Measurements from ENCODE around the gene PCDHA6.
"Not testable (repeated sequence)": the region's sequence is repeated elsewhere in the genome, so short reads cannot be mapped to it uniquely, and the experiment has no call there.

Gene PCDHA6

DNA sequence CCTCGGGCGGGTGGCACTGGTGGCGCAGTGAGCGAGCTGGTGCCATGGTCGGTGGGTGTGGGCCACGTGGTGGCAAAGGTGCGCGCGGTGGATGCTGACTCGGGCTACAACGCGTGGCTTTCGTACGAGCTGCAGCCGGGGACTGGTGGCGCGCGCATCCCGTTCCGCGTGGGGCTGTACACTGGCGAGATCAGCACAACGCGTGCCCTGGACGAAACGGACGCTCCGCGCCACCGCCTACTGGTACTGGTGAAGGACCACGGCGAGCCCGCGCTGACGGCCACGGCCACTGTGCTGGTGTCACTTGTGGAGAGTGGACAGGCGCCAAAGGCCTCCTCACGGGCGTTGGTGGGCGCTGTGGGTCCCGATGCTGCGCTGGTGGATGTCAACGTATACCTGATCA lies 18.9 kb upstream of the PCDHA6 start:
- no peak for DNase-seq (ENCODE audit: low read depth in 2 of 3, low spot score in 1 of 3)

GRCh38 chr5:140821375-140822280 lies 6.1 kb upstream of the PCDHA6 start, which contains the start of gene PCDHA5:
Gene PCDHA5 (plus strand): TSS chr5:140821613.
- peak in 2 of 3 donors; percentile 15 to 34 for DNase-seq (ENCODE audit: low read depth in 2 of 3, low spot score in 1 of 3)

DNA sequence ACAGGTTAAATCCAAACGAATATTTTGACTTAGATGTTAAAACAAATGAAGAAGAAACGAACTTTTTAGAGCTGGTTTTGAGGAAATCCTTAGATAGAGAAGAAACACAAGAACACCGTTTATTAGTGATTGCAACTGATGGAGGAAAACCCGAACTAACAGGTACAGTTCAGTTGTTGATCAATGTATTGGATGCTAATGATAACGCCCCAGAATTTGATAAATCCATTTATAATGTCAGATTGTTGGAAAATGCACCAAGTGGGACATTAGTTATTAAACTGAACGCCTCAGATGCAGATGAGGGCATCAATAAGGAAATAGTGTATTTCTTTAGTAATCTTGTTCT lies 5.5 kb upstream of the PCDHA6 start:
- DNase-seq (ENCODE audit: low read depth in 2 of 3, low spot score in 1 of 3), result no peak

GRCh38 chr5:140822969-140823368 lies 4.8 kb upstream of the PCDHA6 start:
- not testable (repeated sequence) for DNase-seq (ENCODE audit: low read depth in 2 of 3, low spot score in 1 of 3)

DNA sequence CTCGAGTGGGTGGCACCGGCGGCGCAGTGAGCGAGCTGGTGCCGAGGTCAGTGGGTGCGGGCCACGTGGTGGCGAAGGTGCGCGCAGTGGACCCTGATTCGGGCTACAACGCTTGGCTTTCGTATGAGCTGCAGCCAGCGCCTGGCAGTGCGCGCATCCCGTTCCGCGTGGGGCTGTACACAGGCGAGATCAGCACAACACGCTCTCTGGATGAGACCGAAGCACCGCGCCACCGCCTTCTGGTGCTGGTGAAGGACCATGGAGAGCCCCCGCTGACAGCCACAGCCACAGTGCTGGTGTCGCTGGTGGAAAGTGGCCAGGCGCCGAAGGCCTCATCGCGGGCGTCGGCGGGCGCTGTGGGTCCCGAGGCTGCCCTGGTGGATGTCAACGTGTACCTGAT lies 4.3 kb upstream of the PCDHA6 start:
- no peak for DNase-seq (ENCODE audit: low read depth in 2 of 3, low spot score in 1 of 3)

- no peak for DNase-seq (ENCODE audit: low read depth in 2 of 3, low spot score in 1 of 3)
Observed at GRCh38 chr5:140828362-140828737, 590 bp downstream of the PCDHA6 start.

DNA sequence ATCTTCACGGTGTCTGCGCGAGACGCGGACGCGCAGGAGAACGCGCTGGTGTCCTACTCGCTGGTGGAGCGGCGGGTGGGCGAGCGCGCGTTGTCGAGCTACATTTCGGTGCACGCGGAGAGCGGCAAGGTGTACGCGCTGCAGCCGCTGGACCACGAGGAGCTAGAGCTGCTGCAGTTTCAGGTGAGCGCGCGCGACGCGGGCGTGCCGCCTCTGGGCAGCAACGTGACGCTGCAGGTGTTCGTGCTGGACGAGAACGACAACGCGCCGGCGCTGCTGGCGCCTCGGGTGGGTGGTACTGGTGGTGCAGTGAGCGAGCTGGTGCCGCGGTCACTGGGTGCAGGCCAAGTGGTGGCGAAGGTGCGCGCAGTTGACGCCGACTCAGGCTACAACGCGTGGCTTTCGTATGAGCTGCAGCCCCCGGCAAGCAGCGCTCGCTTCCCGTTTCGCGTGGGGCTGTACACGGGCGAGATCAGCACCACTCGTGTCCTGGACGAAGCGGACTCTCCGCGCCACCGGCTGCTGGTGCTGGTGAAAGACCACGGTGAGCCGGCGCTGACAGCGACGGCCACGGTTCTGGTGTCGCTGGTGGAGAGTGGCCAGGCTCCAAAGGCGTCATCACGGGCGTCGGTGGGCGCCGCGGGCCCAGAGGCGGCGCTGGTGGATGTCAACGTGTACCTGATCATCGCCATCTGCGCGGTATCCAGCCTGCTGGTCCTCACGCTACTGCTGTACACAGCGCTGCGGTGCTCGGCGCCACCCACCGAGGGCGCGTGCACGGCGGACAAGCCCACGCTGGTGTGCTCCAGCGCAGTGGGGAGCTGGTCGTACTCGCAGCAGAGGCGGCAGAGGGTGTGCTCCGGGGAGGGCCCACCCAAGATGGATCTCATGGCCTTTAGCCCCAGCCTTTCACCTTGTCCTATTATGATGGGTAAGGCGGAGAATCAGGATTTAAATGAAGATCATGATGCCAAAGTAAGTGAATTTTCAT lies 2.0 kb downstream of the PCDHA6 start:
- DNase-seq (ENCODE audit: low read depth in 2 of 3, low spot score in 1 of 3), result not testable (repeated sequence)

DNA sequence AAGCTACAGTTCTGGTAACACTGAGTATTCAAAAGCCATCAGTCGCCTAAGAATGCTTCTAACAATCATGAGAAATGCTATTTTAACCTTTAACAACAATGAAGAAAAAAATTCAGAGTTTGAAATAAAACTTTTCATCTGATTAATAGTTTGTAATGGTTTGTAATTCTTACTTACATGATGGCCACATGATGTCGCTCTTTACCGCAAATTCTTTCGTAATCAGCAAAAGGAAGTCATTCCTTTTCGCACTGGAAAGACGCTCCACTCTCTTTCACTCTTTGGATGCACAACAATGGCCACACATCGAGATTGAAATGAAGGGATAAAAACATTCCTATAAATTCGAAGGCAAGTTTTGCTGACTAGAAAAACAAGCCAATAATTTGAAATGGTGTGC lies 6.2 kb downstream of the PCDHA6 start, which contains the start of gene PCDHA7:
Gene PCDHA7 (plus strand): TSS at position 277 of the 400 bp plus-strand sequence. CDS start 115 bp downstream, at position 392.
- no peak for DNase-seq (ENCODE audit: low read depth in 2 of 3, low spot score in 1 of 3)

DNA sequence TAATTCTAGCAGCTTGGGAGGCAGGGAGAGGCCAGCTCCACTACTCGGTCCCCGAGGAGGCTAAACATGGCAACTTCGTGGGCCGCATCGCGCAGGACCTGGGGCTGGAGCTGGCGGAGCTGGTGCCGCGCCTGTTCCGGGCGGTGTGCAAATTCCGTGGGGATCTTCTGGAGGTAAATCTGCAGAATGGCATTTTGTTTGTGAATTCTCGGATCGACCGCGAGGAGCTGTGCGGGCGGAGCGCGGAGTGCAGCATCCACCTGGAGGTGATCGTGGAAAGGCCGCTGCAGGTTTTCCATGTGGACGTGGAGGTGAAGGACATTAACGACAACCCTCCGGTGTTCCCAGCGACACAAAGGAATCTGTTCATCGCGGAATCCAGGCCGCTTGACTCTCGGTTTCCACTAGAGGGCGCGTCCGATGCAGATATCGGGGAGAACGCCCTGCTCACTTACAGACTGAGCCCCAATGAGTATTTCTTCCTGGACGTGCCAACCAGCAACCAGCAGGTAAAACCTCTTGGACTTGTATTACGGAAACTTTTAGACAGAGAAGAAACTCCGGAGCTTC lies 6.8 kb downstream of the PCDHA6 start:
- DNase-seq (ENCODE audit: low read depth in 2 of 3, low spot score in 1 of 3), result not testable (repeated sequence)

DNA sequence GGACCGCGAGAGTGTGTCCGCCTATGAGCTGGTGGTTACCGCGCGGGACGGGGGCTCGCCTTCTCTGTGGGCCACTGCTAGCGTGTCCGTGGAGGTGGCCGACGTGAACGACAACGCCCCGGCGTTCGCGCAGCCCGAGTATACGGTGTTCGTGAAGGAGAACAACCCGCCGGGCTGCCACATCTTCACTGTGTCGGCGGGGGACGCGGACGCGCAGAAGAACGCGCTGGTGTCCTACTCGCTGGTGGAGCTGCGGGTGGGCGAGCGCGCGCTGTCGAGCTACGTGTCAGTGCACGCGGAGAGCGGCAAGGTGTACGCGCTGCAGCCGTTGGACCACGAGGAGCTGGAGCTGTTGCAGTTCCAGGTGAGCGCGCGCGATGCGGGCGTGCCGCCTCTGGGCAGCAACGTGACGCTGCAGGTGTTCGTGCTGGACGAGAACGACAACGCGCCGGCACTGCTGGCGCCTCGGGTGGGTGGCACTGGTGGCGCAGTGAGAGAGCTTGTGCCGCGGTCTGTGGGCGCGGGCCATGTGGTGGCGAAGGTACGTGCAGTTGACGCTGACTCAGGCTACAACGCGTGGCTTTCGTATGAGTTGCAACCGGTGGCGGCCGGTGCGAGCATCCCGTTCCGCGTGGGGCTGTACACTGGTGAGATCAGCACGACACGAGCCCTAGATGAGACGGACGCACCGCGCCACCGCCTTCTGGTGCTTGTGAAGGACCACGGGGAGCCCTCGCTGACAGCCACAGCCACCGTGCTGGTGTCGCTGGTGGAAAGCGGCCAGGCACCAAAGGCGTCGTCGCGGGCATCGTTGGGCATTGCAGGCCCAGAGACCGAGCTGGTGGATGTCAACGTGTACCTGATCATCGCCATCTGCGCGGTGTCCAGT lies 8.1 kb downstream of the PCDHA6 start:
- DNase-seq (ENCODE audit: low read depth in 2 of 3, low spot score in 1 of 3), result no peak

- peak in 1 of 3 donors; percentile 3 for DNase-seq (ENCODE audit: low read depth in 2 of 3, low spot score in 1 of 3)
Observed at GRCh38 chr5:140840978-140841962, 13.5 kb downstream of the PCDHA6 start, which contains the start of gene PCDHA8. Gene PCDHA8 (plus strand): TSS chr5:140841187. CDS start chr5:140841322, 135 bp downstream.

DNA sequence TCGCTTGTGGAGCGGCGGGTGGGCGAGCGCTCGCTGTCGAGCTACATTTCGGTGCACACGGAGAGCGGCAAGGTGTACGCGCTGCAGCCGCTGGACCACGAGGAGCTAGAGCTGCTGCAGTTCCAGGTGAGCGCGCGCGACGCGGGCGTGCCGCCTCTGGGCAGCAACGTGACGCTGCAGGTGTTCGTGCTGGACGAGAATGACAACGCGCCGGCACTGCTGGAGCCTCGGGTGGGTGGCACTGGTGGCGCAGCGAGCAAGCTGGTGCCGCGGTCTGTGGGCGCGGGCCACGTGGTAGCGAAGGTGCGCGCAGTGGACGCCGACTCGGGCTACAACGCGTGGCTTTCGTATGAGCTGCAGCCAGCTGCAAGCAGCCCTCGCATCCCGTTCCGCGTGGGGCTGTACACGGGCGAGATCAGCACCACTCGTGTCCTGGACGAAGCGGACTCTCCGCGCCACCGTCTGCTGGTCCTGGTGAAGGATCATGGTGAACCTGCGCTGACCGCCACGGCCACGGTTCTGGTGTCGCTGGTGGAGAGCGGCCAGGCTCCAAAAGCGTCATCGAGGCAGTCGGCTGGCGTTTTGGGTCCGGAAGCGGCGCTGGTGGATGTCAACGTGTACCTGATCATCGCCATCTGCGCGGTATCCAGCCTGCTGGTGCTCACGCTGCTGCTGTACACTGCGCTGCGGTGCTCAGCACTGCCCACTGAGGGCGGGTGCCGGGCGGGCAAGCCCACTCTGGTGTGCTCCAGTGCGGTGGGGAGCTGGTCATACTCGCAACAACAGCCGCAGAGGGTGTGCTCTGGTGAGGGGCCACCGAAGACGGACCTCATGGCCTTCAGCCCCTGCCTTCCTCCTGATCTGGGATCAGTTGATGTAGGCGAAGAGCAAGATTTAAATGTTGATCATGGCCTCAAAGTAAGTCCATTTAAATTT lies 15.3 kb downstream of the PCDHA6 start:
- no peak for DNase-seq (ENCODE audit: low read depth in 2 of 3, low spot score in 1 of 3)

DNA sequence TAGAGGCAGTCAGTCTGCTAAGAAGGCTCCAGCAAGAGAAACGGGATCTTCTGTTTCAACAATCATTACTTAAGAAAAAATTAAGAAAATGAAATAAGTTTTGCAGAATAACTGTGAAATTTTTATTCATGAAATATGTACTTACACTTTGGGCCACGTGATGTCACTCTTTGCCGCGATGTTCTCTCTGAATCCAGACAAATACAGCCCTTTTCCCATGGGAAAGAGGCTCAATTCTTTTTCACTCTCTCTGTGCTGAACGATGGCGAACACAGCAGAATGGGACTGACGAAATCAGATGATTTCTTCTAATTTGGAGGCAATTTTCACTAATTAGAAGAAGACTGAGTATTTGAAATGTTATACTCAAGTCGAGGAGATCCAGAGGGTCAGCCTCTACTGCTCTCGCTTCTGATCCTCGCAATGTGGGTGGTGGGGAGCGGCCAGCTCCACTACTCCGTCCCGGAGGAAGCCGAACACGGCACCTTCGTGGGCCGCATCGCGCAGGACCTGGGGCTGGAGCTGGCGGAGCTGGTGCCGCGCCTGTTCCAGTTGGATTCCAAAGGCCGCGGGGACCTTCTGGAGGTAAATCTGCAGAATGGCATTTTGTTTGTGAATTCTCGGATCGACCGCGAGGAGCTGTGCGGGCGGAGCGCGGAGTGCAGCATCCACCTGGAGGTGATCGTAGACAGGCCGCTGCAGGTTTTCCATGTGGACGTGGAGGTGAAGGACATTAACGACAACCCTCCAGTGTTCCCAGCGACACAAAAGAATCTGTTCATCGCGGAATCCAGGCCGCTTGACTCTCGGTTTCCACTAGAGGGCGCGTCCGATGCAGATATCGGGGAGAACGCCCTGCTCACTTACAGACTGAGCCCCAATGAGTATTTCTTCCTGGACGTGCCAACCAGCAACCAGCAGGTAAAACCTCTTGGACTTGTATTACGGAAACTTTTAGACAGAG lies 20.7 kb downstream of the PCDHA6 start, which contains the start of gene PCDHA9:
Gene PCDHA9 (plus strand): TSS at position 244 of the 964 bp plus-strand sequence. CDS start 114 bp downstream, at position 358.
- DNase-seq (ENCODE audit: low read depth in 2 of 3, low spot score in 1 of 3), result not testable (repeated sequence)

DNA sequence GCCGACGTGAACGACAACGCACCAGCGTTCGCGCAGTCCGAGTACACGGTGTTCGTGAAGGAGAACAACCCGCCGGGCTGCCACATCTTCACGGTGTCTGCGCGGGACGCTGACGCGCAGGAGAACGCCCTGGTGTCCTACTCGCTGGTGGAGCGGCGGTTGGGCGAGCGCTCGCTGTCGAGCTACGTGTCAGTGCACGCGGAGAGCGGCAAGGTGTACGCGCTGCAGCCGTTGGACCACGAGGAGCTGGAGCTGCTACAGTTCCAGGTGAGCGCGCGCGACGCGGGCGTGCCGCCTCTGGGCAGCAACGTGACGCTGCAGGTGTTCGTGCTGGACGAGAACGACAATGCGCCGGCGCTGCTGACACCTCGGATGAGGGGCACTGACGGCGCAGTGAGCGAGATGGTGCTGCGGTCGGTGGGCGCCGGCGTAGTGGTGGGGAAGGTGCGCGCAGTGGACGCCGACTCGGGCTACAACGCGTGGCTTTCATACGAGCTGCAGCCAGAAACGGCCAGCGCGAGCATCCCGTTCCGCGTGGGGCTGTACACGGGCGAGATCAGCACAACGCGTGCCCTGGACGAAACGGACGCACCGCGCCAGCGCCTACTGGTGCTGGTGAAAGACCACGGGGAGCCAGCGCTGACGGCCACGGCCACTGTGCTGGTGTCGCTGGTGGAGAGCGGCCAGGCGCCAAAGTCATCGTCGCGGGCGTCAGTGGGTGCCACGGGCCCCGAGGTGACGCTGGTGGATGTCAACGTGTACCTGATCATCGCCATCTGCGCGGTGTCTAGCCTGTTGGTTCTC lies 22.3 kb downstream of the PCDHA6 start:
- DNase-seq (ENCODE audit: low read depth in 2 of 3, low spot score in 1 of 3), result not testable (repeated sequence)

GRCh38 chr5:140855772-140856674 lies 28.3 kb downstream of the PCDHA6 start, which contains the start of gene PCDHA10:
Gene PCDHA10 (plus strand): TSS chr5:140855897. CDS start chr5:140856049, 152 bp downstream.
- no peak for DNase-seq (ENCODE audit: low read depth in 2 of 3, low spot score in 1 of 3)
